NCI-H69 (cell line): ENCODE results near the gene MYL5.
"Not testable (repeated sequence)": the region's sequence is repeated elsewhere in the genome, so short reads cannot be mapped to it uniquely, and the experiment has no call there.

Source experiments
- DNase-seq: peaks from one replicate; lab custom pipeline; 2025; lab: John Stamatoyannopoulos, UW

The MYL5 gene

DNA sequence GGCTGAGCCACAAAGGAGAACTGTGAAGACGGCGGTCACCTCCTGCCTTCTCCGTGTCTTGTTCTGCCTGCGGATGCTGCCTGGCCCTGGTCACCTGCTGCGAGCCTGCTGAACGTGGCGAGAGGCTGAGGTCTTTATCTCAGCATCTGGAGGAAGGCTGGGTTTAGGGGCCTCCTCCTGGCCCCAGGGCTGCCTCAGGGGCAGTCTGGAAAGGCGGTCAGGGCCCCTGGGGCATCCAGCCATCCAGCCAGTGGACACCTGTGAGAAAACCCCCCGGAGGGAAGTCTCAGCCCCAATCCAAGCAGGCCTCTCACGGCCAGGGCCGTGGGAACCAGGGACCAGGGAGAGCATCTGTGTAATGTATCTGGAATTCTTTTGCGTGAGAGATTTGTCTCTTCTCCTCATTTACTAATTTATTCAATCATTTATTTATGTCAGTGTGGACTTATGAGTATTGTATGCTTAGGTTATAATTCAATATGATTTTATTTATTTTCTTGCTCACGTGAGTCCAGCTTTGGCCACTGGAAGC is 37.6 kb upstream of the MYL5 start:
- DNase-seq: no peak

GRCh38 chr4:637536-638280 is 36.6 kb upstream of the MYL5 start:
- DNase-seq: peak; percentile 32

GRCh38 chr4:642366-642765 is 32.0 kb upstream of the MYL5 start:
- not testable (repeated sequence) for DNase-seq

- no peak for DNase-seq
These were observed 27.9 kb upstream of the MYL5 start for GRCh38 chr4:646460-646859.

GRCh38 chr4:647481-647880 is 26.9 kb upstream of the MYL5 start:
- no peak for DNase-seq

DNA sequence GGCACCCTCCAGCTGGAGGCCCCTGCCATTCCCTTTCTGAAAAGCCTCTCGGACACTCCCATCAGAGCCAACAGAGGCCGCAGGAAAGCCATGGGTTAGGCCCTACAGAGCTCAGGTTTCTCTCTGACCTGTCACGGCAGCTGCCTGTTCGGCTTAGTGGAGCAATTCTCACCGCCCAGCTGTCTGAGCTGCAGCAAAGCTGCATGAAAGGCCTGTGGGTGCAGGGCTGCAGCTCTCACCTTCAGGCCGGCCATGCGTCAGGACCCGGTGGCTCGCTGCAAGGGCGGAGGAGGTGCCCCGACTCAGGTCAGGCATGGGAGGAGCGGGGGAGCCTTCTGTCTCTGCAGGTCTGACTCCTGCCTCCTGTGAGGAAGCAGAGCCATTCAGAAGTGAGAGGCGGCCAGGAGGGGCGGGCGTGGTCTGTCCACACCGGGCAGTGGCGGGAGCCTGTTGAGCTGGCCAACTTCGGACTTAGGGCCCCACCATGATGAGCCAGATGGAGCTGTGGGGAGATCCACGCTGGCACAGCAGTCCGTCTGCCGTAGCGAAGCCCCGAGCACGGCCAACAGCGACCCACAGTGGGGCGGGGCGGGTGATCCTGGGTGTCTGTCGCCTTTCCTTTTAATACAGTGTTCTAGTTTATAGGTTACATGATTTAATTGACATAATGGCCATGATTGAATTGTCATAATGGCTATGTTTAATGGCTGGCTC is 25.6 kb upstream of the MYL5 start:
- no peak for DNase-seq

- DNase-seq: no peak
These were observed 25.1 kb upstream of the MYL5 start for GRCh38 chr4:649293-649625.

- DNase-seq: no peak
These were observed 24.5 kb upstream of the MYL5 start for GRCh38 chr4:649751-650310.

DNA sequence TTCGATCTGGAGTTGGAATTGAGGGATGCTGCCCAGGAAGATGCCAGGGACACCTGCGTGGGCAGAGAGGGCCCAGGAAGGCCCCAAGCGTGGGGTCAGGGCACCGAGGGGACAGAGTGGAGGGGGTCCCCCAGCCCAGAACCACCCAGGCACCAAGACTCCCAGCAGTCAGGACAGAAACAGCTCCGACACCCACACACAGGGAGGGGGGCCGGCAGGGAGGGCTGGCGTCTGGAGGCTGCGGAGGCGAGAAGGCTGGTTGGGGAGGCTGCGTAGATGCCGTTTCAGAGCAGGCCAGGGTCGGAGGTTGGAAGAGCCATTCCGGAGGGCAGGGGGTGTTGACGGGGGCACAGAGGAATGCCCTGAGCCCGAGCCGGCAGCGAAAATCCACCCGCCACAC is 23.9 kb upstream of the MYL5 start:
- no peak for DNase-seq

DNA sequence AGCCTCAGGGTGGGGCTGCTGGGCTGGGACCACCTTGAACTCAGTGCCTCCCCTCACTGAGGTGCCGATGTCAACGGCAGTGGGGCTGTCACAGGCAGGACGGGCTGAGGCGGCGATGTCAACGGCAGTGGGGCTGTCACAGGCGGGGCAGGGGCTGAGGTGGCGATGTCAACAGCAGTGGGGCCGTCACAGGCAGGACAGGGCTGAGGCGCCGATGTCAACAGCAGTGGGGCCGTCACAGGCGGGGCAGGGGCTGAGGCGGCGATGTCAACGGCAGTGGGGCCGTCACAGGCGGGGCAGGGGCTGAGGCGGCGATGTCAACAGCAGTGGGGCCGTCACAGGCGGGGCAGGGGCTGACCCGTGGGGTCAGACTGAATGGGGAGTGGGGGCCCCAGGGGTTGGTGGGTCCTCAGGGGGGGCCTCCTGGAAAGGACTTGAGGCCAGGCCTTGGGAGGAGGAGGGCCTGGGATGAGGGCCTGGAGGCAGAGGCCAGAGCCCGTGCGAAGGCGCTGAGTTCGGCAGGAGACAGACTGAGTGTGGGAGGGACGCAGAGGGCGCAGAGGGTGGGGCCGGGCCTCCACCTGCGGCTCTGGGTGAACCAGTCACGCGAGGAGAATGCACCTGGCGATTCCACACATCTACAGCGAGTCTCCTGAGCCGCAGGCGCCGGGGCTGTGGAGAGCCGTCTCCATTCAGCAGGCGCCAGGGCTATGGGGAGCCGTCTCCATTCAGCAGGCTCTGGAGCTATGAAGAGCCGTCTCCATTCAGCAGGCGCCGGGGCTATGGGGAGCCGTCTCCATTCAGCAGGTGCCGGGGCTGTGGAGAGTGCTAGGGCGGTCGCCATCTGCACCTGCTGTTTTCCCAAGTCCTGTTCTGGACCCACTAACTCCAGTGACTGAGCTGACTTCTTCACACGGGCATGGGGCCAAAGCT is 23.1 kb upstream of the MYL5 start:
- DNase-seq: peak; percentile 42

DNA sequence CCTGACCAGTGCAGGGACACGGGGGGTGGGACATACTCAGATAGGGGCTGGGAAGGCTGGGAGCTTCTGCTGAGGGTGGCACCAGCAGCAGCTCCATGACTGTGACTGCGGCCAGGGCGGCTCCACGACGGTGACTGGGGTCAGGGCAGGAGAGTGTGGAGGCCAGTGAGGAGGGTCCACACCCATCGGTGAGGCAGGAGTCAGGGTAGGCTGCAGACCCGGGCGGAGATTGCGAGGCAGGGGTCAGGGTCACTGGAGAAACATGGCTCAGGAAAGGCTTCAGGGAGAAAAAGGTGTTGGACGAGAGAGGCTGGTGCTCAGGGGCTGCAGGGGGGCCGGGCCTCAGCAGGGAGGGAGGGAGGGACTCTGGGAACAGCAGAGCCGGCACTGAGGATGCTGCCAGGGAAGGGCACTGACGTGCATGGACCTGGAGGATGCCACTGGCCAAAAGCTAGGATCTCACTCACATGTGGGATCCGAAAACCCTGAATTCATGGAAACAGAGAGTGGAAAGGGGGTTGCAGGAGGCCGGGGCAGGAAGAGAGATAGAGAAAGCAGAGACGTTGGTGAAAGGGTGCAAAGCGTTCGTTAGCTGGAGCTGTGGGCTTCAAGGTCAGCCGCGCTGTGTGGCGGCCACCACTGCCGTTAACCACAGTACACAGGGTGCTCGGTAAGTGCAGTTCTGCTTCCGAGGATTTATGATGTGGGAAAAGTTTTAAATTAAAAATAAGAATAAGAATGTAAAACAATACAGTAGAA is 22.3 kb upstream of the MYL5 start:
- no peak for DNase-seq

GRCh38 chr4:653080-653821 is 21.1 kb upstream of the MYL5 start:
- no peak for DNase-seq

DNA sequence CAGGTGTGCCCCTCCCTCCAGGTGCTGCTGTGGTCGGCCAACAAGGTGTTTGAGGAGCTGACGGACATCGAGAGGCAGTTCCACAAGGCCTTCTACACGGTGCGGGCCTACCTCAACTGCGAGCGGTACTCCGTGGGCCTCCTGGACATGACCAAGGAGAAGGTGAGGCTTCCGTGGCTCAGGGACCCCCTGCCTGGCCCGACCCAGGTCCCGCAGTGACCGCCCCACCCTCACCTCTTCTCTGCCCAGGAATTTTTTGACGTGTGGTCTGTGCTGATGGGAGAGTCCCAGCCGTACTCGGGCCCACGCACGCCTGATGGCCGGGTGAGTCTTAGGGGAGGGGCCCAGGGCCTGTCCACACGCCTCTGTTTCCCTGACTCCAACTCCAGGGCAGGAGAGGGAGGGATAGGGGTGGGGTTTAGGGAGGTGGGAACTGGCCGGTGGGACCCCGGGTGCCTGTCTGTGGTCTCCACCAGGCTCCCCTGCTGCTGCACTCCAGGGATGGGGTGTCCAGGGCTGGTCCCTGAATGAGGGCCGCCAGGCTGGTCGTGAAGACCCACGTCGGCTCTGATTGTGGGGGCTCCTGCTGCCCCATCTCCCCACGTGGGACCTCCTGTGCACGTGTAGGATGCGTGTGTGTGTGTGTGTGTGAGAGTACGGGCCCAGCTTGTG is 20.4 kb upstream of the MYL5 start:
- DNase-seq: no peak

- no peak for DNase-seq
These were observed 19.9 kb upstream of the MYL5 start for GRCh38 chr4:654503-654845.

- DNase-seq: no peak
These were observed 19.4 kb upstream of the MYL5 start for GRCh38 chr4:654871-655463.

- no peak for DNase-seq
These were observed 18.7 kb upstream of the MYL5 start for GRCh38 chr4:655464-656151.

DNA sequence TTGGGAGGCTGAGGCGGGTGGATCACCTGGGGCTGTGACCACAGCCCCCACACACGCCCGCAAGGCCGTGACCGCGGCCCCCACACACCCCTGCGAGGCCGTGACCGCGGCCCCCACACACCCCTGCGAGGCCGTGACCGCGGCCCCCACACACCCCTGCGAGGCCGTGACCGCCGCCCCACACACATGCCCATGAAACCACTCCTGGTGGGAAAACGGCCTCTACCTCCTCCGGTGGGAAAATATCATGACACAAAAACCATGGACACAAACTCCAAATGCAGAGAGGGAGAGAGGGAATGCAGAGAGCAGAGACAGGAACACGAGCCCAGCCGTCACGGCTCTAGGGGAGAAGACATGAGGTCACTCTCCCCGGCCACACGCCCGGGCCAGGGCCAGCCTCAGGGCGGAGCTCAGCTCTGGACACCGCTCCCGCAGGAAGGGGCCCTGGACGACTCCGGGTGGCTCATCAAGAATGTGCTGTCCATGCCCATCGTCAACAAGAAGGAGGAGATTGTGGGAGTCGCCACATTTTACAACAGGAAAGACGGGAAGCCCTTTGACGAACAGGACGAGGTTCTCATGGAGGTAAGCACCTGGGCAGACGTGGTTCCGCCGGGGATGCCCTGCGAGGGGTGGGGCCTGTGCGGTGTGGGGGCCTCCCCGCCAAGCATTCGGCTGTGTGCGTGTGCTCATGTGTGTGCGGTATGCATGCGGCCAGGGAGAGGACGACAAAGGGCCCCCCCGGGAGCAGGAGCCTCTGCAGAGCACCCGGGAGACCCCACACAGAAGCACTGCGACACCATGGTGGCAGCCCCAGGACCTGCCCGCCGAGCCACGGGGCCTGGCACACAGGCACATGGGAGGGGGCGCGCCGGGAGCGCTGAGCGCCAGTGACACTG is 17.7 kb upstream of the MYL5 start:
- DNase-seq: no peak

GRCh38 chr4:657338-657833 is 17.0 kb upstream of the MYL5 start:
- no peak for DNase-seq
